ENCODE measurements around the gene CAMK2A.

The CAMK2A gene

GRCh38 chr5:150315245-150315644 is 25.7 kb upstream of the CAMK2A start:
- no peak for DNase-seq (ENCODE audit: low read depth)

GRCh38 chr5:150313921-150314716 is 24.5 kb upstream of the CAMK2A start:
- DNase-seq (ENCODE audit: low read depth), result no peak

- no peak for DNase-seq (ENCODE audit: low read depth)
Measured at GRCh38 chr5:150313501-150313900, 23.9 kb upstream of the CAMK2A start.

- no peak for DNase-seq (ENCODE audit: low read depth)
Measured at GRCh38 chr5:150312518-150312917, 22.9 kb upstream of the CAMK2A start.

GRCh38 chr5:150311015-150311692 is 21.6 kb upstream of the CAMK2A start:
- DNase-seq (ENCODE audit: low read depth), result no peak

GRCh38 chr5:150310246-150310645 is 20.7 kb upstream of the CAMK2A start:
- no peak for DNase-seq (ENCODE audit: low read depth)

- no peak for DNase-seq (ENCODE audit: low read depth)
Measured at GRCh38 chr5:150309886-150310239, 20.3 kb upstream of the CAMK2A start.

GRCh38 chr5:150309101-150309885 is 19.7 kb upstream of the CAMK2A start:
- DNase-seq (ENCODE audit: low read depth), result no peak

GRCh38 chr5:150307617-150308426 is 18.2 kb upstream of the CAMK2A start:
- no peak for DNase-seq (ENCODE audit: low read depth)

- no peak for DNase-seq (ENCODE audit: low read depth)
Measured at GRCh38 chr5:150306775-150307174, 17.2 kb upstream of the CAMK2A start.

- no peak for DNase-seq (ENCODE audit: low read depth)
Measured at GRCh38 chr5:150305557-150305956, 16.0 kb upstream of the CAMK2A start.

- no peak for DNase-seq (ENCODE audit: low read depth)
Measured at GRCh38 chr5:150305095-150305494, 15.5 kb upstream of the CAMK2A start.

- DNase-seq (ENCODE audit: low read depth), result no peak
Measured at GRCh38 chr5:150304481-150305081, 15.0 kb upstream of the CAMK2A start.

- no peak for DNase-seq (ENCODE audit: low read depth)
Measured at GRCh38 chr5:150303660-150304386, 14.2 kb upstream of the CAMK2A start.

- no peak for DNase-seq (ENCODE audit: low read depth)
Measured at GRCh38 chr5:150303070-150303615, 13.6 kb upstream of the CAMK2A start.

GRCh38 chr5:150302301-150303069 is 12.9 kb upstream of the CAMK2A start, which contains the start of gene ARSI:
TSS of gene ARSI (minus strand) at chr5:150302905. CDS start at chr5:150302373, 532 bp downstream.
- no peak for DNase-seq (ENCODE audit: low read depth)

GRCh38 chr5:150301901-150302300 is 12.3 kb upstream of the CAMK2A start:
- DNase-seq (ENCODE audit: low read depth), result no peak

GRCh38 chr5:150301170-150301505 is 11.6 kb upstream of the CAMK2A start:
- no peak for DNase-seq (ENCODE audit: low read depth)

- no peak for DNase-seq (ENCODE audit: low read depth)
Measured at GRCh38 chr5:150300496-150301169, 11.1 kb upstream of the CAMK2A start.

All from stimulated activated CD4-positive, alpha-beta T cell treated with anti-CD3 and anti-CD28 coated beads, Interleukin-2, amount 100 ng/mL, for 4 hours (primary cell).